MM.1S (cell line): ENCODE results near the gene CPVL.

Experiments used
- CTCF ChIP-seq: fragments of 300-600 bp; sonication (generic); IDR thresholded peaks from 2 replicates; pipeline ENCODE4 v1.5.1; 2016; ENCODE audit warnings: antibody characterized with exemption, low read length, mixed read lengths
- EZH2 ChIP-seq: fragments of 300-600 bp; sonication (generic); optimal IDR thresholded peaks from 2 replicates; pipeline ENCODE3; 2017; ENCODE audit warnings: low read depth, mild to moderate bottlenecking, antibody characterized with exemption, low read length, mixed read lengths

DNA sequence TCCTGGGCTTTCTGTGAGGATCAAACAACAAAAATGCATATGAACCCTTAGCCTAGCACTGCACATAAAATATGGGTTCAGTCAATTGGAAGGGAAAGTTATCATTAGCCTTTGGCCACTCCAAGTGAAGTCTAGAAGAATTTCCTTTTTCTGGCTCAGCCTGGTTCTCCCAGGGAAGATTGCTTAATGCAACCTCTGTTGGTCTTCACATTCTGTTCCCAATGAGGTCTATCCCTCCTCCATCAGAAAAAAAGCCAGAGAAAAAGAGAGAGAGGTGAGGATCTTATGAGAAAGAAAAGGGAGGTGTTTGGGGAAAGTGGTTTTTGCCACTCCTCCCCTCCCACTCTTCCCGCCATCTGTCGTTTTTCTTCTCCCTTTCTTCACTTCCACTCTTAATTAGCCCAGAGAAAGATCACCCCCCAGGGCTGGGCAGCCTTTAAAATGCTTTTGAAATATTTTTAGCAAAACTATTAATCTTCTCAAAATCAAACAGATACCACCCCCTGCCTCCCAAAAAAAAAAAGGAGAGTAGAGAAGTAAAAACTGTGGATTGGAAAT lies 31.1 kb downstream of the CPVL start:
- TF ChIP-seq CTCF: no peak
- no peak for TF ChIP-seq EZH2
